Stimulated activated CD8-positive, alpha-beta memory T cell treated with anti-CD3 and anti-CD28 coated beads, Interleukin-15, amount 100 ng/mL, for 1 hour (primary cell): ENCODE measurements around the gene NRG2.

Experiments
- DNase-seq: peaks from one replicate; pipeline ENCODE4 v3.0.0-alpha.2; 2020; ENCODE audit warnings: low read depth

Gene NRG2

DNA sequence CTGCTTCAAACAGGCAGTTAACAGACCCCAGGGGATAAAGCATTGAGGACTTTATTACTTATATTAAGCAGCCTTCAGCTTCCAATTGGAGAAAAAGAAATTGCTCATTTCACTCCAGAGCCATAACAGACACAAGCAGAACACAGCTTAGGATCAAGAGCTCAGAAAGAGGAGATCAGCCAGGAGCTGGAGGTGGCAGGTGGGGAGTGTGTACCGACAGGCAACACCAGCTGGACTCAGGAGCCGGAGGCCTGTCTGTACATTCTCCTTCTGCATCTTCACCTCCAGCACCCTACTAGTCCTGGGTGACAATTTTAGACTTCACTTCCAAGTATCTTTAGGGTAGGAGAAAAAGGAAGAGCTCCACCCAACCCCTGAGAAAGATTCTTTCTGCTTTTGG is 35.8 kb downstream of the NRG2 start:
- no peak for DNase-seq

DNA sequence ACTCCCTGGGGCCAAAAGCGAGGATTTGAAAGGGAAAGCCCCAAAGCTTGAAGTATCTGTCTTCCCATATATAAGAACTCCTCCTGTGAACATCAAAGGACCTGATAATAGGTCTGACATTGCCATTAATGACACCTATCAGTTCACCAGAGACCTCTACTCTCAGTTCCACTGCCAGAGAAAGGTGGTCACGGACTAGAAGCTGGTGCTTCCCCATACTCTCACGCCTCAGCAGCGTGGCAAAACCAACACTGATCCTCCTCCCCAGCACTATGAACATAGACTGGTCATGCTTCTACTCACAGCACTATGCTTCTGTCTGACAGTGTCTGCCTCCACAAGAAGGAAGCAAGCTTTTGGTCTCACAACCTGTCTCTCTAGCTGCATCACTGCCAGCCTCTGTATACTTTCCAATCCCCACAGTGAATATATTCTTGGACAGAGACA is 37.9 kb downstream of the NRG2 start:
- DNase-seq, result no peak

DNA sequence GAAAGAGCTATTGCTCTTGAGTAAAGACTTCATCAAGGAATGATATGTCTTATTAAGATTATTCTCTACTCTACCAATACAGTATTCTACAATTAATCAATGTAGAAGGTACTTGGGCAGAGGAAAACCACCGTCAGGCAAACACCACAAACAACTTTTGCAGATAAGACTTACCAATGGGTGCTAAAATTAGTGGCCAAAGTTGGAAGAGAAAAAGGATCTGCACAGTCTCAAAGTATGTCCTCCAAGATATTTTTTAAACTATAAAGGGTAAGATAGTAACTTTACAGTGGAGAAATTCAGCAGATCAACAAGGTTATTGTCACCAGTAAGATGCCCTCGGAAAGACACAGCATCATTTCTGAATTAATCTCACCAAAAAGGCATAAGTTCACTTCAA is 38.9 kb downstream of the NRG2 start:
- DNase-seq, result no peak

DNA sequence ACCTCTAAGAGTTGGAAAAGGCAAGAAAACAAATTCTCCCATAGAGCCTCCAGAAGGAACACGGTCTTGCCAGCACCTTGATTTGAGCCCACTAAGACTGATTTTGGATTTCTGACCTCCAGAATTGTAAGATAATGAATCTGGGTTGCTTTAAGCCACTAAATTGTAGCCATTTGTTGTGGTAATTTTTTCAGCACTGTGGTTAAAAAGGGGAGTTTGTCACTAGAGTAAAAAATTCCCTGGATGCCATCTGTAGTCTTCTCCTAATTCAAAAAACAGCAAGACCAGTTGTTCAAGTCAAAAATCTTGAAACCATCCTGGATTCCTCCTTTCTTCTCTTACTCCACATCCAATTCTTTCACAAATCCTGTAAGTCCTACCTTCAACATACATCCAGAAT is 39.6 kb downstream of the NRG2 start:
- DNase-seq, result no peak

DNA sequence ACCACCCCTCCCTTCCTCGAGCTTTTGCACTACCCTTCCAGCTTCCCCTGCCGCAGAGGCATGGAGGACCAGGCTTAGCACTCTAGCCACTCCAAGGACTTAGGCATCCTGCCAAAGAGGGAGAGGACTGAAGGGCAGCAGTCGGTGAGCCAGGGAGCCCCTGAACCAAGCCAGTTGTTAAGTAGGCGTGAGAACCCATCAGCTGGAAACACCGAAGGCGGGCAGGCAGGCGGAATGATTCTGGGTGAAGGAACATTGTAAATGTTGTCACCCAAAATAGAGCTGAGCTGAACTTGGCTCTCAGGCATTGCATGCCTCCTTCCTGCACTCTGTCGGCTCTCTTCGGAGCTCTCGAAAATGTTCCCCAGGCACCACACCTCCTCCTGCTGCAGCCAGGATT is 42.8 kb downstream of the NRG2 start:
- DNase-seq, result no peak

DNA sequence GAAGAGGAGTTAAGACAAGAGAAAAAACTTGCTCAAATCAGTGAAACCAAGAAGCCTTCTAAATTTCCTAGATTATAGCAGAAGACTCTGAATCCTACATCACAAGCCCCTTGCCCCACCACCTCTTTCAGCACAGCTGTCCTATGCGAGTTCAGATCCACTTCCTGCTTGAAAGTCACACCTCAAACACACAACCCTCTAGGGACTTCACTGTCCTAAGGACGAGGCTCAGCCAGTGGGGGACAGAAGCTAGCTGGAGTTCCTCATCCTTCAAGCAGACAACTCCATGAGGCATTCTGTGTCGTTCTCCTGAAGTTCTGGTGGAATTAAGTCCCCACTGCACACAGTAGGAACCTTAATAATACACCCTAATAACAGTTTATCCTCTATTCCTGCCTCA is 44.3 kb downstream of the NRG2 start:
- DNase-seq, result no peak

DNA sequence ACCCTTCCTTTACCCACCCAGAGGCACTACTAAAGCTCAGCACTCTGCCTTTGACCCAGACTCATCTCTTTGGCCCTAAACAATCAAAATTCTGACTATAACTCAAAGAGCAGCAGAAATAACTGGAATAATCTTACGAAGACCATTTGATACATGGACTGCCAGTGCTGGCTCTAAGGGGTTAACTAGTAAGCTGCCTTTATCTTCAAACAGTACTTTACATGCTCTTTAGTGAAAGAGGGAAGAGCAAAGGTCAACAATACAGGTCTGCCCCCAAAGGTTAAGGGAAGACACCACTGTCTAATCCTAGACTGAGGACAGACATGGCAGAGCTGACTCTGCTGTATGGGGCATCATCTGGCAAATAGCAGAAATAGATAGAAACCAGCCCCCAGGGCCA is 45.8 kb downstream of the NRG2 start:
- DNase-seq, result no peak

DNA sequence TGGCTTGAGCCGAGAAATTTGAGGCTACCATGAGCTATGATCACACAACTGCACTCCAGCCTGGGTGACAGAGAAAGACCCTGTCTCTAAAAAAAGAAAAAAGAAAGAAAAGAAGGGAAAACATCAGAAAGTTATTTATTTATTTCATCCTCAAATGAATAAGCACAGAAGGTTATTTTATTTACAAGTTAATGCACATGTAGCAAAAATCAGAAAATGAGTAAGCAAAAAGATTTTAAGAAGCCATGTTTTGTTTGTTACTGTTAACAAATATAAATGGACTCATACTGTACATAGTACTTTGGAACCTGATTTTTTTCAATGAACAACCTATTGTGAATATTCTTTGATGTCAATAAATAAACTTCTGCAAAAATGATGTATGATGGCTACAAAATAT is 47.2 kb downstream of the NRG2 start:
- DNase-seq, result no peak

DNA sequence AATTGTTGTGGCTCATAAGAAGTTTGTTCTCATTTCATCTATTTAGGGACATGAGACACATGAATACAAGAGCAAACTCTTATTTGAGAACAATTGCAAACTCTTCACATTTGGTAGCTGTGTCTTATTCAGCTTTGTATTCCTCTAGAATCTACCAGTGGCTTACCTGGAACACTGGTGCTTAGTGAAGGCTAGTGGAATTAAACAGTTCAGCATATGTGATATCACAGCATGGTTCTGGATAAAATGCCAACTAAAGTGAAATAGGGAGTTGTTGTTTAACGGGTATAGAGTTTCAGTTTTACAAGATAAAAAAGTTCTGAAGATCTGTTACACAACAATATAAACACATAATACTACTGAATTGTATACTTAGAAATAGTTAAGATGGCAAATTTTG is 48.9 kb downstream of the NRG2 start:
- DNase-seq, result no peak

DNA sequence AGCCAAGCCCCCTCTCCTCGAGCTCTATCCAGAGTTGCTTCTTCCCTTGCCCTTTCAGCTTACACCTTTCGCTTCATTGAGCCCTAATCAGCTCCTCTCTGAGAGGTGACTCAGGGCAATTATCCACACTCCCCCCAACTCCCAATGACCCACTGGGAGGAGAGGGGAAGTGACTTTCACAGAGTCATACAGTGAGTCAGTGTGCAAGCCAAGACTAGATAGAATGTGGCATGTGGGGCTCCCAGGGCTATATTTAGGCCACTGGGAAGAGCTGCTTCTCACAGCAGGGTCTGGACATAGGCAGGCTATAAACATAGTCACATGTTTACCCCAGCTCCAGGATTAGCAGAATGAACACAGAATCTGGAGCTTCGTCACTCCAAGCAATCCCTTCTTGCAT is 57.4 kb downstream of the NRG2 start:
- no peak for DNase-seq

DNA sequence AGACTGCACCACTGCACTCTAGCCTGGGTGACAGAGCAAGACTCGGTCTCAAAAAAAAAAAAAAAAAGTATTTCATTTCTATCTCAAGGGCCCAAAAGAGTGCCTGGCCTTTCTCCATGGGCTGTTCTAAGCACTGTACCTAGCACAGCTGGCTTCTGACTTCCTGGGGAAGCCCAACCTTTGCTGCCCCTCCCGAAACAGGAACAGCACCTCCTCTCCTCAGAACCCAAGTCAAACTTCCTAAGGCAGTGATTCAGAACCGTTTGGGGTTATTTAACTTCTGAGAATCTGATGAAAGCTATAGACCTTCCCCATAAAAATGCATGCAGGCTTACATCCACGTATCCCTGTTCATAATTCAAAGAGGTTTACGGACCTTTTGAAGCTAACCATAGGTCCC is 57.8 kb downstream of the NRG2 start:
- DNase-seq, result no peak

DNA sequence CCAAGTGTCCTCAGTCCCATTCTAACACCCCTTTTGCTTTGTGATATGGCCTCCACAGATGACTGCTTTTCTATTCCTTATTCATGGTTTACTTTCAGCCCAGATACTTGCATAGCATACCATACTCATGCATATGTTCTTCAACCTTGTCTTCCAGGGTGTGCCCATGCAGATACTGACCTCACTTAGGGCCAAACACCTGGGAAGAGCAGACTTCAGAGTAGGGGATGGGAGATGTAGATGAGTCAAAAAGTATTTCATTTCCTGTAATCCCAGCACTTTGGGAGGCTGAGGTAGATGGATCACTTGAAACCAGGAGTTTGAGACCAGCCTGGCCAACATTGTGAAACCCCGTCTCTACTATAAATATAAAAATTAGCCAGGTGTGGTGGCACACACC is 58.3 kb downstream of the NRG2 start:
- DNase-seq, result no peak

DNA sequence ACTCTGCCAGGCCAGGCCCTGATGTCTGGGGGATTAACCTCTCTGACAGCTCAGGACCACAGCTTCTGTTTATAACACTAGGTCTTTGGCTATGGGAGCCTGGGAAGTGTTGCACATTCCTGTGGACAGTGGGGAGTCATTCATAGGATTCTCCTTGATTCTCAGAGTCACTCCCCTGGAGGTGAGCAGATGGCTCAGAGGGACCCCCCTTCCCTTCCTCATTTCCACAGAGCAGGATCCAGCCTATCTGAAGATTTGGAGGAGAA is 60.2 kb downstream of the NRG2 start:
- DNase-seq, result no peak

DNA sequence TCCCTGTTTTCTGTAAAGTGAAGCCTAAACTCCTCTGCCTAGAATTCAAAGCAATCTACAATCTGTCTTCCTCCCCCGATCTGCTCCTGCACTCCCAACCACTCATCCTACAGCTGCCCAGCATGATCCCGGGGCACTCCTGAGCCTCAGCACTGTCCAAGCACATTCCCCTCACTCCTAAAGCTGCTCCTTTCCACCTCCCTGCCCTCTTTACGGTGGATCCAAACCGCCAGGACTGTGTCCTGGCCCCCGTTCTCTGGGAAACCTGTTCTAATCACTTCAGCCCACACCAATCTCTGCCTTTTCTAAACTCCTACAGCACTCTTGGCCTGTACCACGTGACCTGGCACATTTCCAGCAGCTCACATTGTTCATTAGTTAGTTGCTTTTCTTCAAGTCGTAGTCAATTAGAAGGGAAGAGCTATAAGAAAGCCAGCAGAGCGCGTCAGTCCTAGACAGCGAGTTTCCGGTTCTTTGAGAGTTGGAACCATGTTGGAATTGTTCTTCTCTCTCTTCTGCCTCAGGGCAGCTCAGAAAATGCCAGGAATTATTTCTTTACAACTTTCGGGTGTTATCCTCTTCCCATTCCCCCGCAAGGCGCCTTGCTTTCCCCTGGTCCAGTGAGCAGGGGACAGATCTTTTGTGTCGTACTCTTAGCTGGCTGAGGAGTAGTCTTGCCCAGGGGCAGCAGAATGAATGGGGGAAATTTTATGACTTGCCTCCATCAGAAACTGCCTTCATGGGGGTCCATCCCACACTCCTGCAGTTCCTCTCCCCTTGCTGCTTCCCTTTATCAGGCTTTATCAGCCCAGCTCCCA is 60.7 kb downstream of the NRG2 start:
- no peak for DNase-seq

DNA sequence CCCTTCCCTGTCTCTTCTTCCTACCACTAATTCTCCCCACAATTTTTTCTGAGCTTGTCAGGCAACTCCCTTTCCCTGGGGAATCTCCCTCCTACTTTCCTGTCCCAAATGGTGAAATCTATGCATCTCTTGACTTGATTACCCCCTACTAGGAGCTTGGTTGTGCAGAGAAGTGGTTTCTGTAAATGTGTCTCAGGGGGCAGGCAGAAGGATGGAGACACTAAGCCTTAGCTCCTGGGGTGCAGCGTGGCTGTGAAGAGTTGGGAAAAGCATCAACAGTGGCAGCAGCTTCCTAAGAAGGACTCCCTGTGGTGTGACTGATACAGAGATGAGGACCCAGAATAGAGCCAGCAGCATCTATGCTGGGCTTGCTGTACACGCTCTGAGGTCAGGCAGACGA is 62.3 kb downstream of the NRG2 start:
- no peak for DNase-seq

DNA sequence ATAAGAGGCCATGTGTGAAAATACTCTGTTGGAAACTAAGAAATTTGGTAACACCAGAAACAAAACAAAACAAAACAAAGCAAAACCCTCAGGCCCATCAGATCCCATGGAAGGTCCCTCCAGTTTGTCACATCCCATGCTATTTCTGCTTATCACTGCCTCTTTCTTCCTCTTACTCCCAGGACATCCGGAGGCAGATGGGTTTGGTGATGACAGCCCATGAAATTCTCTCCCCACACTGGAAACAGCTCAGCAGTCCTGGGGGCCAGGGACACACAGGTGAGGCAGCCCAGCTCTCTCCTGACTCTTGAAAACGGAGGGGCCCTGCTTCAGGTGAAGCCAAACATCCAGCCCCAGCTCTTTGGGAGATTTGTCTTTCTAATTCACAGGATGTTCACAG is 63.2 kb downstream of the NRG2 start:
- DNase-seq, result no peak

DNA sequence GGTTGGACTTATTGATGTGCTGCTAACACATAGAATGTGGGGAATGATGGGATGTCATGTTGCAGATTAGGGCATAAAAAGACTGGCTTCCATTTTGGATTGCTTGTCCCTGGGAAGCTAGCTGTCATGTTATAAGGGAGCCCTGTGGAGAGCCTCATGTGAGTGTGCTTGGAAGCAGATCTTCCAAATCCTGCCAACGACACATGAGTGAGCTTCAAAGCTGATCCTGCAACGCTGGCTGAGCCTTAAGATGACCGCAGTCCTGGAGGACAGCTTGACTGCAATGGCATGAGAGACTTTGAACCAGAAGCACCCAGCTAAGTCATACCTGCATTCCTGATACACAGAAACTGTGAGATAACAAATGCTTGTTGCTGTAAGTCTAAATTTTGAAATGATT is 63.6 kb downstream of the NRG2 start:
- no peak for DNase-seq

DNA sequence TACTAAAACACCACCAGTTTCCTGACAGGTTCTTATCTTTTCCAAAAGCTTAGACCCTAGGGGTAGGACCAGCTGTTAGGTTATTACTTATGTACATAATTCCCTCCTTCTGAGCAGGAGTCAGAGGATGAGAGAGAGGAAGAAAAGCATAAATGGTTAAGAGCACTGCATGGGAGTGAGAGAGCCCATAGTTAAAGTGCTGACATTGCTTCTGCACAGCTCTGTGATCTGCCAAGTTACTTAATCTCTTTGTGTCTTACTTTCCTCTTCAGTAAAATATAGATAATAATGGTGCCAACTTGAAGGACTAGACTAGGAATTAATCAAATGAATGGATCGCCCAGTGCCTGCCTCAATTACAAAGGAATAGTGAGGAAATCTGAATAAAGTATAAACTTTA is 66.4 kb downstream of the NRG2 start:
- DNase-seq, result no peak

DNA sequence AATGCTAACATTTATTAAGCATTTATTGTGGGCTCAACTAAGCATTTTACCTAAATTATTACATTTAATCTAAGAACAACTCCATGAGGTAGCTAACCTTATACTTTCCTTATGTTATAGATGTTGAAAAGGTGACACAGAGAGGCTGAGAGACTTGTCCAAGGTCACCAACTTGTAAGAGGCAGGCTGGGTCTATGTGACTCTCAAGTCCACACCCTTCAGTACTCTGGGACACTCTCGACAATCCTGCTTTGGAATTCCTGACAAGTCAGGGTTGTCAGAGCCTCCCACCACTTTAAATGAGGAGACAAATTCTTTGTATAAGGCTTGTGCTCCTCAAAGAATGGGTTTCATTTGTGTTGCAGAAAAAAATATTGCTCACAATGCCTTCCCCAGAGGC is 67.2 kb downstream of the NRG2 start:
- no peak for DNase-seq

DNA sequence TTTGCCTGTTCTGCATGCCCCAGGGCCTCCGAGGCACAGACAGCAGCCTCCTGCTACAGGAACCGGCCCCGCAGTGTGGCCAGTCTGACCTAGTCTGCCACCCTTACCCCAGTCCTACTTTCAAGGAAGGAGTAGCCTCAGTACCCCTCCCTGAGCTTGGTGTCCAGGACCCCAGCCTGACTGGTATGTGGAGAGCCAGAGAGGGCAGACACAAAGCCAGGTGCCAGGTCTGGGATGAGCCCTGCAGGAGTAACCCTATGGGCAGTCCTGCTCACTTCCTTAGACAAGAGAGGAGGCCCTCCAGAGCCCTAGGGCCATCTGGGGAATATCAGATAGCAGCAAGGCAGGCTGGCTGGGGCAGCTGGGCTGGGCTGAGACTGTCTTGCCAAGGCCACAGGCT is 67.8 kb downstream of the NRG2 start:
- DNase-seq, result no peak

DNA sequence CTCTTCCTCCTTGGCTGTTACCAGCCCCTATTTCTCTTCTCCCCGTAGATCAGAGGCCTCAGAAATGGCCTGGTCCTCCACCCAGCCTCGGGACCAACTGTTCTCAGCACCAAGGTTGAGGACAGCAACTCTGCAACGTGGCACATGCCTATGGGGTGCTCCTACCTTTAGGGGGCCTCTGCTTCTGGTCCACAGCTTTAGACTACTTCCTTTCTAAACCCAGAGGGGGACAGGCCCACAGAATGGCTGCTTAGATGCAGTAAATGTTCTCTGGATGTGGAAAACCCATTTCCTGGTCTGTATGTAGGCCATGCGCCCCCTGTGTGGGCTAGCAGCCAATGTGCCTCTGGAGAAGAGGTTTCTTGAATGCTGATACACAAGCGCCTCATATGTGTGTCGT is 68.4 kb downstream of the NRG2 start:
- no peak for DNase-seq

DNA sequence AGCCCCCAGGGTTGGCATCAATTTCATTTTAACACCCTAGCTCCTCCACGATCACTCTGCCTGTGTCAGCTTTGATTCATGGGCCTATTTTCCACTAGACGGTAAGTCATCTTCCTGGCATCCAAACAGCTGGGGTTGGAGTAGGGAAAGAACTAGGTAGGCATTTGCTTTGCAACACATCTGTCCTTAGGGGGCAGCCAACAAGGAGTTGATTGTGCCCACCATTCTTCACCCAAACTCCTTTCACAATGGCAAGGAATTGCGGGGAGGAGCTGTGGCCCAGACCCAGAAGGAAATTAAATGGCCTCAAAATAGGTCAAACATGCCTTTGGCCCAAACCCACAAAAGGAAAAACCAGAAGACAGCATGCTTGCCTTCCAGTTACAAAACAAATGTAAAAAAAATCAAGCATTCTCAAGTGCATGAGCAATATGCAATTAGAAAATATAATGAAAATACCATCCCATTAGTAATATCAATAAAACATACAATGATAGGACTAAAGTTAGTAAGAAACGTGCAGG is 71.8 kb downstream of the NRG2 start:
- no peak for DNase-seq

DNA sequence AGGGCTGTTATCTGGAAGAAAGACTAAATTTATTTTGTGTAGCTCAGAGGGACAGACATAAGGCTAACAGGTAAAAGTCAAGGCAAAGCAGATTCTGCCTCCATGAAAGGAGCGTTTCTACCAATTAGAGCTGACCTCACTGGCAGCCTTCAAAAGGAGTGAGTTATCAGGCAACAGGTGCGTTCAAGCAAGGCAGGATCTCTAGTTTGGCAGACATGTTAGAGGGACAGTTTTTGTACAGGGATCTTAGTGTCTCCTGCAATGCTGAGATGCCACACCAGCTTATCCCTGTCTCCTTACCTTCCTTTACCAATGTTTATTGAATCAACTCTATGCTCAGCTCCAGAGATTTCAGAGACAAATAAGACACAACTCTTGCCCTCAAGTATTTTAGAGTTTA is 73.8 kb downstream of the NRG2 start:
- DNase-seq, result no peak

DNA sequence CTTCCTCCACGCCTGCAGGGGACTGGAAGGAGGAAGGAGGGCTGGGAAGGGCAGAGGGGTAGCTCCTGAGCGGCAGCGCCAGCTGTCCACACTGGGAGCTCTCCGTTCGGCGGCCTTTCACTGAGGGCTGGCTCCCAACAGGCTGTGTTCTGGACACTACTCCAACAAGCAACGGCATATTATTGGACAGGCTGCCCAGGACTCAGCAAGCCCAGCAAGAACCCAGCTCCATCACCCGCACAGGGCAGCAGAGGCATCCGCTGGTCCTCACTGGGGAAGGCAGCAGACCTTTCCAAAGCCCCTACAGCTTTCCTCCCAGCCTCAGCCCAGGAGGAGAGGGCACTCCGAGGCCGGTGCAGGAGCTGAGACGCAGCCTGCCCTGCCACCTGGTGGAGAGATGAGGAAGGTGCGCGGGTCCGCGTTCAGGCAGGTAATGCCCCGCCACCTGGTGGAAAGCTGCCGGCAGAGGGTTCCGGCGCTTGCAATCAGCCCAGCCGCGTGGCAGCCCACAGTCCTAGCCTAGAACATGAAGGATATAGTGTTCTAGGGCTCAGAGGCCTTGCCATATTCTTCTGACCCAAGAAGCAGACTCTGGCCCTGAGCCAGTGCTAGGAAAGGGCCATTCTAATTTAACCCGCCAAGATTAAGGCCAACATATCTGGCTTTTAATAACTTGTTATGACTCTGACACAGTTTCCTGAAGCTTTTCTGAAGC is 74.4 kb downstream of the NRG2 start:
- peak; percentile 77 for DNase-seq
